ENCODE measurements around the gene PEX10.

The PEX10 gene

DNA sequence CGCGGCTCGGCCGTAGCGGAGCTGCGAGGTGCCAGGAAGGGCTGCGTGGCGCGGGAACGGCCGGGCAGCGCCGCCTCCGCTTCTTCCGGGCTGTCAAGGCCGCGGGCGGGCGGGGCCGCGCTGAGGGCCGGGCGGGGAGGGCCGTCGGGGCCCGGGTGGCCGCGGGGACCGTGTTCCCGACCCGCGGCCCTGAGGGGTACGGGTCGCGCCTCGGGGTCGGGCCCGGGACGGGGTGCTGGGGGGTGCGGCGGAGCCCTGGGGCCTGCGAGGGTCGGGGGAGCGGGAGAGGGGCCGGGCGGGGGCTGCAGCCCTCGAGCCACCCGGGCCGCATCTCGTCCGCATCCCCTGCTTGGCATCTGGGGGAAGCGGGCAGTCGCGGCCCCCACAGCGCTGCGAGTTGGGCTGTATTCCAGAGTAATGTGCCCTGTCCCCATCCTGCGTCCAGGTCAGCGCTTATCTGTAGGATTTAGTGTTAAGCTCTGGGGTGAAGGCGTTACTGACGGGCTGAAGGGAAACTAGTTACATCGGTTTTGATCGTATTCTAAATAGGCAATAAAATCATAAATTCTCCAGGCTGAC, 20.3 kb downstream of the PEX10 start:
- TF ChIP-seq CTCF (IDR thresholded peaks at IDR 0.05): no peak
- H3K9me3 ChIP-seq: no peaks in the 10 kb centered on the region
- no peaks in the 10 kb centered on the region for H3K27me3 ChIP-seq
- peaks cover 41% of the 10 kb centered on the region for H3K36me3 ChIP-seq
- peak overlapping the region; percentile 84 to 95 for H3K4me3 ChIP-seq (ENCODE audit: low read depth in 1 of 2, low read length in 1 of 2)
- peak overlapping the region; percentile 95 for H3K27ac ChIP-seq
- H3K4me1 ChIP-seq (ENCODE audit: control insufficient read depth in 1 of 2, insufficient read depth in 1 of 2, low read depth in 1 of 2, low read length in 1 of 2): peaks cover 26 to 31% of the 10 kb centered on the region in 2 experiments

DNA sequence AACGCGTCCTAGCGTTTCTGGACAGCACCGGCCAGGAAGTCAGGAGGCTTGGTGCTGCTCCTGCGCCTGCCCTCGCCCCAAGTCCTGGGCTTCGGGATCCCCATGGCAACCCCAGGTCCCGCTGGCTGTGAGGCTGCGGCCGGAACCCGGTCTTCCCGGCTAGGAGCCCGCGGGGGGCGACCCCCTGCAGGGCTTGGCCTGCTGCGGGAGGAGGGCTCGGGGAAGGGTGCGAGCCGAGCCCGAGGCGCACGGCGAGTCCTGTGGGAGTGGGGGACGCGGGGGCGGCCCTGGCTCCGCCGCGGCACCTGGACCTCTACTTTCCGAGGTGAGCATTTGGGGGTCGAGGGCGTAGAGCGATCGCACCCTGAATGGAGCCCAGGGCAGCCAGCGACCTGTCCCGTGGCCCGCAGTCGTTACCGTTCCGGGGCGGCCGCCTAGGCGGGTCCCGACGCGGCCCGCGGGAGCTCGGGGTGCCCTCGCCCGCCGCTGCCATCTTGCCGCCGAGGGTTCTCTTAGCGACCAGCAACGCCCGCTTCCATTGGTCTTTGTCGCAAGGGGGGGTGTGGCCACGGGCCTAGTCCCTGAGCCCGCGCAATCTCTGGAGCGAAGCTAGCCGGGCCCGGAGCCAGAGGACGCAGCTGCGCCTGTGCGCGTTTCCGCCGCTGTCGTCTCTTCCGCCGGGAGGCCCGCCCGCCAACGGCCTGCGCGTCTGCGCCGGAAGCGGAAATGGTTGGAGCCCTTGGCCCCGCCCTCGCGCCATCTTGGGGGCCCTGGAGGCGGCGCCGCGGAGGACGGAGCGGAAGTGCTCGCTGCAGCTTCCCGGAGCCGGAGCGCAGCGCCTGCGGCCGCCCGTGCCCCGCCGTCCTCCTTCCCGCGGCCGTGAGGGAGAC, 21.1 kb downstream of the PEX10 start, which contains the start of the genes MORN1 and RER1:
Gene MORN1 (minus strand): TSS at position 514 of the 890 bp plus-strand sequence. CDS start 21 bp downstream, at position 493.
Gene RER1 (plus strand): TSS at position 801 of the 890 bp plus-strand sequence. CDS start 3,950 bp downstream, outside the sequence.
- Histone ChIP-seq H3K9me3 (no peaks in the 10 kb centered on the region), H3K36me3 (peaks cover 34% of the 10 kb centered on the region), H3K27me3 (no peaks in the 10 kb centered on the region), H3K4me1 (ENCODE audit: control insufficient read depth in 1 of 2, insufficient read depth in 1 of 2, low read depth in 1 of 2, low read length in 1 of 2) (peaks cover 26 to 31% of the 10 kb centered on the region in 2 experiments), H3K27ac (peak within 1 kb of the TSS; percentile 95), H3K4me3 (ENCODE audit: low read depth in 1 of 2, low read length in 1 of 2) (peak within 1 kb of the TSS; percentile 84 to 95)
- TF ChIP-seq CTCF (IDR thresholded peaks at IDR 0.05): peak; percentile 50

GRCh38 chr1:2389644-2390043, 22.7 kb downstream of the PEX10 start:
- Histone ChIP-seq H3K27me3 (no peaks in the 10 kb centered on the region), H3K9me3 (no peaks in the 10 kb centered on the region), H3K27ac (no peak overlapping the region), H3K4me1 (ENCODE audit: control insufficient read depth in 1 of 2, insufficient read depth in 1 of 2, low read depth in 1 of 2, low read length in 1 of 2) (peaks cover 26 to 31% of the 10 kb centered on the region in 2 experiments), H3K36me3 (peaks cover 17% of the 10 kb centered on the region), H3K4me3 (ENCODE audit: low read depth in 1 of 2, low read length in 1 of 2) (no peak overlapping the region)
- TF ChIP-seq CTCF (IDR thresholded peaks at IDR 0.05): no peak

- no peaks in the 10 kb centered on the region for H3K27me3 ChIP-seq
- peaks cover 24 to 26% of the 10 kb centered on the region in 2 experiments for H3K4me1 ChIP-seq (ENCODE audit: control insufficient read depth in 1 of 2, insufficient read depth in 1 of 2, low read depth in 1 of 2, low read length in 1 of 2)
- no peaks in the 10 kb centered on the region for H3K9me3 ChIP-seq
- no peak overlapping the region for H3K27ac ChIP-seq
- no peak for TF ChIP-seq CTCF (IDR thresholded peaks at IDR 0.05)
- no peak overlapping the region for H3K4me3 ChIP-seq (ENCODE audit: low read depth in 1 of 2, low read length in 1 of 2)
- peaks cover 6% of the 10 kb centered on the region for H3K36me3 ChIP-seq
Measured at GRCh38 chr1:2388004-2388913, 24.1 kb downstream of the PEX10 start.

All from neutrophil (primary cell).